Fibroblast of skin of abdomen (primary cell): ENCODE measurements around the gene CLPX.
A peak's percentile ranks its signal among the peaks of the same experiment; 100 is the strongest.
"Not testable (repeated sequence)": the region's sequence is repeated elsewhere in the genome, so short reads cannot be mapped to it uniquely, and the experiment has no call there.

Experiments
- DNase-seq: peaks from one replicate; pipeline ENCODE4 v3.0.0-alpha.2; 2013

Gene CLPX

GRCh38 chr15:65204931-65205660, 20.0 kb upstream of the CLPX start:
- DNase-seq = no peak

DNA sequence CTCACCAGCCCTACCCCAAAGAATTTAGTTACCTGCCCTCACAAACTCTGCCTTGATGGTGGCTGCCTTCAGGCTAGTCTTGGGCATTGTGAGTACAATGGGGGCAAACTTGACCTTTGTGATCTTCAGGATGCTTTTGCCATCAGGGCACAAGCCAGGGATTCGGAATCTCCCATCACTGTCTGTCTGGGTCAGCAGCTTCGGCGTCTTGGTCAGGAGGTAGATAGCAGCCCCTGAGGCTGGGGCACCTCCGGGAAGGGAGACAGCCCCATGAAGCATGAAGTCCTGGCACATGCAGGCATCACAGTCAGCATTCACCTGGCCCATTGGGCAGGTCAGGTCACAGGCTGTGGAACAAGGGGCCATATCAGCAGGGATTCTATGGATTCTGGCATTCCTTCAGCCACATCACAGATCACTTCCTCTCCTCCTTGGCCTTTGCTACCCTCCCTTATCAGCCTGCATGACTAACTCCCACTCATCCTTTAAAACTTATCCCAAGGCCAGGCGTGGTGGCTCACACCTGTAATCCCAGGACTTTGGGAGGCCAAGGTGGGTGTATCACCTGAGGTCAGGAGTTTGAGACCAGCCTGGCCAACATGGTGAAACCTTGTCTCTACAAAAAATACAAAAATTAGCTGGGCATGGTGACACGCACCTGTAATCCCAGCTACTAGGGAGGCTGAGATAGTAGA, 19.2 kb upstream of the CLPX start:
- no peak for DNase-seq

- no peak for DNase-seq
These were observed 16.8 kb upstream of the CLPX start for GRCh38 chr15:65201918-65202317.

GRCh38 chr15:65198571-65198970, 13.4 kb upstream of the CLPX start:
- DNase-seq = no peak

DNA sequence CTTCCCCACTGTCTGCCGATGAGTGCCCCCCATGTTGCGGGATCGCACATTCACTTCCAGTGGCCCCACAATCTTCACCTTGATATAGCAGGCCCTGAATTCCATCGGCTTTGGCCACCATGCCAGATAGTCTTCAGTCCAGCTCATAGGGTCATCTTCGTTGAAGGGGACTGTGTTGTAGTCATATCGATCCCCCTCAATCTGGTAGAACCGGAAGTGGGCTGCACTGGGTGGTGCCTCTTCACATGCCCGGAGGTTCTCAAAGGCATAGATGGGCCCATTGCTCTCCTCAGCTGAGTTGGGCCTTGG, 12.1 kb upstream of the CLPX start:
- DNase-seq = no peak

GRCh38 chr15:65196637-65197336, 11.6 kb upstream of the CLPX start:
- DNase-seq = no peak

DNA sequence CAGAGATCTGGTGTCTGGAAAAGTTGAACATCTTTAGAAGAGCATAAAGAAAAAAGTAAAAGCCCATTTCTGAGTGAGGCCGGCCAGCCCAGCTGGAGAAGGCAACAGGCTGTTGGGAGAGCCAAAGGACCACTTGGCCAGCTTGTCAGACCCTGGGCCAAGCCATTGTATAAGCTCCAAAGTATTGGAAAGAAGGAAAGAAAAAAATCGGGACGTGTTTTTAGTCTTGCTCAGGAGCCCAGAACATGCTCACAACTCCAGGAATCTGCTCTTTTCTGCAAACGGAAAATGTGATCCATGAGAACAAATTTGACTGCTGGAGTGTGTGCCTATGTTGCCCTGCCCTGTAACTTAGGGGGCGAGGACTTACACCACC, 10.4 kb upstream of the CLPX start:
- DNase-seq = no peak

DNA sequence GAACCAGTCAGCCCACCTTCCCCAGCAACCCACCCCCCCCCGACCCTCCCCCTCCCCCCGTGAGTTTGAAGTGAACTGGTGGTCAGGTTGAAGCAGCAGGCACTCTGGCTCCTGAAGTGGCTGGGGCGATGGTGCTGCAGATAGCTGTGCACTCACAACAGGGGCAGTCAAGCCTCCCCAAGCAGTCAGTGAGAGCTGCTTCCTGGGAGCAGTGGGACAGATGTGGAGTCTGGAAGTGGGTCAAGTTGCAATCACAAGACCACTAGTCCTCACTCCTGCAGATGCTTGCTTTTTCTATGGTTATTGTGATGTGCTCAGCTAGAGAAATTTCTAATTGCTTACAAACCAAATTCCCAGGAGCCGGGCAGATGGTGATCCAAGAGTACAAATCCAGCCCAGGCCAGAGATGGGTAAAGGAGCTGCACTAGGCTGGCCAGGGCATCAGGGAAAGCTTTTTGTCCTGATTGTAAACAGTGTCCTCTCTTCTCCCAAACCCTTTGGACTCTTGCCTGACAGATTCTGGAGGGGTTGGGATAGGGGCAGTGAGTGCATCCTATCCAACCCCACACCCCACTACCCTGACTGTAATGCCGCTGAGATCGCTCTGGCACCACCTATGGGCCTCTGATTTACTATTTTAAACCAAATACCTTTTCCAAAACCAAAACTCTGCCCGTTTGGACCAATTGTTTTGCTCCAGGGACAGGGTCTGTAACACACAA, 9.8 kb upstream of the CLPX start:
- DNase-seq = no peak

- DNase-seq = no peak
These were observed 6.9 kb upstream of the CLPX start for GRCh38 chr15:65192016-65192415.

DNA sequence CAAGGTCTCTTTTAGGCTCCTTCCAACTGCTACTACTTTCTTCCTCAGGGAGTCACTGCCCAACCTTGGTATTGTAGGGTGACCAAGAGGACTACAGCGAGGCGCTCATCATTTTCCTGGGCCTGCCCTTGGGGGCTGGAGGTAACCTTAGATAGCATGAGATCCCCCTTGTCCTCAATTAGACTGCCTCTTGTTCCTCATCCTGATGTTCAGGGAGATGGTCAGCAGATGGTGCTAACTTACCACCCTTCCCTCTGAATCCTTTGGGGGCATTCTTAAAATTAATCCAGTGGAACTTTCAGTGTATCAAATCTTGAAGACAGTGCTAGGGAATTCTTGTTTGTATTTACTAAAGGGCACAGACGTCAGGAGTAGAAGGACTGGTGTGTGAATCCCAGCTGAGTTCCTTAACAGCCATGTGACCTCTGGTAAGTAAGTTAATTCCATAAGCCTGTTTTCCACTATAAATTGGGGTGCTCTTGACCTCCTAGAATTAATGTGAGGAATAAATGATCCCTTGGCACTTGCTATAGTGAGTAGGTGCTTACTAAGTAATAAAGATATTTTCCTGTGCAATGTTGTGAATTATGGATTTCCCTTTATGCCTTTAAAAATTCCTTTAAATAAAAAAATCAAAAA, 4.1 kb upstream of the CLPX start:
- DNase-seq = peak; percentile 62

GRCh38 chr15:65188472-65188871, 3.3 kb upstream of the CLPX start:
- DNase-seq = not testable (repeated sequence)

DNA sequence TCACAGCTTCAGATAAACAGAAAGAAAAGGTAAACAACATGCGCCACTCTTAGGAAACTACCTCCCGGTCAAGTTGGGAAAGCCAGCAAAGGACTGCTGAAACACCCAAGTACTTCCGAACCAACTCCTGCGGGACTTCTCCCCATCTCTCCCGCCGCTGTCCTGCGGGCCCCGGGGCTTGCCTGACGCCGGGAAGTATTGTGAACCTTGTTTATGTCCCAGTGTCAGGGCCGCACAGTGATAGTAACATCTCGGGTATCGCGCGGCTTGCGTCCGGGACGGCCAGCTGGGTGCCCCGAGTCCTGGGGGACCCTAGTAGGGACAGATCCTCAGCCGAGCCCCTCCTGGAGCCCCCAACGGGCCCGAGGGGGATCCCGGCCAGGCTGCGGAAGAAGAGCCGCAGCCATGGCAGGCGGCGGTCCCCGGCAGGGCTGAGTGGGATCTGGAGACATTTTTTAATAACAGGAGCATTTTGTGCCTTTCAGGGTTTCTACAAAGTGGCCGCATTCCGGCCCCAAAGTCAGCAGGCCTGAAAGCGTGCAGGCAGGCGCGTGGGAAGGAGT, 756 bp downstream of the CLPX start:
- peak; percentile 35 for DNase-seq

DNA sequence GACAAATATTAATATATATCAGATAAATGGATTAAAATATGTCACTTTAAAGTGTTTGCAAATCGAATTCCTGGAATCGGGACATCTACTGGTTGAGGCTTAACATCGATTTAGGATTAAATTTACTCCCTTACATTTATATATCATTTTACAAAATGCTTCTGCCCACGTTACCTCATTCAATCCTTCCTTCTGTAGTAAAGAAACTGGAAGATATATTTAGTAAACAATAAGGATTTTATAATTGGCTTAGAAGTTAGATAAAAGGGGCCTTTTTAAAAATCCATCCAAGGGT, 1.3 kb downstream of the CLPX start:
- DNase-seq = no peak

GRCh38 chr15:65182538-65182937, 2.6 kb downstream of the CLPX start:
- DNase-seq = no peak

DNA sequence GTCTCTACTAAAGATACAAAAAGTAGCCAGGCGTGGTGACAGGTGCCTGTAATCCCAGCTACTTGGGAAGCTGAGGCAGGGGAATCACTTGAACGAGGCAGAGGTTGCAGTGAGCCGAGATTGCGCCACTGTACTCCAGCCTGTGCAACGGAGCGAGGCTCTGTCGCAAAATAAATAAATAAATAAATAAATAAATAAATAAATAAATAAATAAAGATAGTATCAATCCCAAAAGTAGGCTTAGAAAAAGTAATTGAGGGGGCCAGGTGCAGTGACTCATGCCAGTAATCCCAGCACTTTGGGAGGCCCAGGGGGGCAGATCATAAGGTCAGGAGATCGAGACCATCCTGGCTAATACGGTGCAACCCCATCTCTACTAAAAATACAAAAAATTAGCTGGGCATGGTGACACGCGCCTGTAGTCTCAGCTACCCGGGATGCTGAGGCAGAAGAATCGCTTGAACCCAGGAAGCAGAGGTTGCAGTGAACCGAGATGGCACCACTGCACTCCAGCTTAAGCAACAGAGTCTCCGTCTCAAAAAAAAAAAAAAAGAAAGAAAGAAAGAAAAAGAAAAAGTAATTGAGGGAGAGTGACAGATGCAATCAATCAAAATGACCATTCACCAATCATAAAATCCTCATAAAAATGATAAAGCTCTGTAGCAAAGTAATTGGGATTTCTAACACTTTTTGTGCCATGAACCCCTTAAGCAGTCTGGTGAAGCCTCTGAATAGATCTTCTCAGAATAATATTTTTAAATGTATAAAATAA, 3.4 kb downstream of the CLPX start:
- DNase-seq = not testable (repeated sequence)

DNA sequence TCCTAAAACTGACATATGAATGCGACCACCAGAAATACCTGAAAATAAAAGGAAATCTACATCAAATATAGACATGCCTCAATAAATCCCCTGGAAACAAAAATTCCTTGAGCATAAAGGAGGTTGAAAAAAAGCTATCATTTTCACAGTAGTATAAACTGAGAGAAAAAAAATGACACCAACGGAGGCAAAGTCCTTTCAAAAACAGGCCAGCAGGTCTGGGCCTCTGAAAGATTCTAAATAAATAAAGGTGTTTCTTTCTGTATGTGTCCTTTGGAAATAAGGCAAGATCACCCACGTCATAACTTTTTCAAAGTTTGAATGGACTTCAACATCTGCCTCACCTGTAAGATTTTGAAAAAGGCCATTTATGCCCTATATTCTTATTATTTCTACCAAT, 5.0 kb downstream of the CLPX start:
- no peak for DNase-seq

DNA sequence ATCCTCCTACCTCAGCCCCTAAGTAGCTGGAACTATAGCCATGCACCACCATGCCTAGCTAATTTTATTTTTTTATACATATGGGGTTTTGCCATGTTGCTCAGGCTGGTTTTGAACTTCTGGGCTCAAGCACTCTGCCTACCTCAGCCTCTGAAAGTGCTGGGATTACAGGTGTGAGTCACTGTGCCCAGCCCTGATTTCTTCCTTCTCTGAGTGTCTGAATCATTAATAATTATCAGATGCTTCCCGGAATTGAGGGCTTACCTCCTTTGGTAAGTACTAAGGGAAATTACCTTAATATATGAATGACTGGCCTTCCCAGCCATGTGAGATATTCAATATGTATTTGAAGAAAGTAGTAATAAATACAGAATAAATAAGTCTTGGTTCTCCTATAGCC, 7.2 kb downstream of the CLPX start:
- DNase-seq = no peak

- DNase-seq = peak; percentile 34
These were observed 9.1 kb downstream of the CLPX start for GRCh38 chr15:65176056-65176455.

DNA sequence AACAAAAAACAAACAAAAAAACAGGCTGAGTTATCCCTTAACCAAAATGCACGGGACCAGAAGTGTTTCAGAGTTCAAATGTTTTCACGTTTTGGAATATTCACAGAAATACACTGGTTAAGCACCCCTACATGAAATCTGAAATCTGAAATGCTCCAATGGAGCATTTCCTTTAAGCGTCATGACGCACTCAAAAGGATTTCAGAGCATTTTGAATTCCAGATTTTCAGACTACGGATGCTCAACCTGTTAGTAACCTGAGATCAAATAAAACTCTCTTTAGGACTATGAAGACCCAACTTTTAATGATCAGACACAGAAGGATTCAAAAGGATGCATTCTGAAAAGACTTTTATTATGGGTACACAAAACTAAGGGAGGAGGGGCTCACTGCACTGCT, 9.6 kb downstream of the CLPX start:
- DNase-seq = no peak

- DNase-seq = no peak
These were observed 10.6 kb downstream of the CLPX start for GRCh38 chr15:65174509-65174908.

GRCh38 chr15:65172531-65172930, 12.6 kb downstream of the CLPX start:
- DNase-seq = no peak

GRCh38 chr15:65171428-65171827, 13.7 kb downstream of the CLPX start:
- no peak for DNase-seq
